HAP-1 (cell line): ENCODE results near the gene ADD1.

ENCODE experiments used
- DNase-seq, 2 experiments: peaks; one replicate each; pipeline ENCODE4 v3.0.0-alpha.2; 2016 to 2020; ENCODE audit warnings: low spot score in 2 of 2
- H3K27me3 ChIP-seq: fragments of 250-450 bp; sonication (Bioruptor Pico); 2 replicates; pipeline ENCODE4 v1.5.1; 2020; ENCODE audit warnings: low read depth, mild to moderate bottlenecking, moderate library complexity
- H3K36me3 ChIP-seq: fragments of 250-450 bp; sonication (Bioruptor Pico); replicated peaks from 2 replicates; pipeline ENCODE4 v1.5.1; 2020; ENCODE audit warnings: mild to moderate bottlenecking
- H3K4me1 ChIP-seq: fragments of 250-450 bp; sonication (Bioruptor Pico); 2 replicates; pipeline ENCODE4 v1.5.1; 2020; ENCODE audit warnings: mild to moderate bottlenecking
- H3K4me3 ChIP-seq: fragments of 250-450 bp; sonication (Bioruptor Pico); 2 replicates; pipeline ENCODE4 v1.5.1; 2020; ENCODE audit warnings: mild to moderate bottlenecking, moderate library complexity
- H3K9me3 ChIP-seq: fragments of 250-450 bp; sonication (Bioruptor Pico); 2 replicates; pipeline ENCODE4 v1.5.1; 2020; ENCODE audit warnings: mild to moderate bottlenecking, moderate library complexity
- in situ Hi-C: fragments of 300-500 bp; cut with MboI; formaldehyde crosslinking; loops from 3 replicates; pipeline ENCODE4 v1.14.3; 2020; ENCODE audit warnings: low sequenced_read_pairs, inconsistent platforms, mixed read lengths

The ADD1 gene

GRCh38 chr4:2802618-2803531 is 40.8 kb upstream of the ADD1 start:
- H3K4me1 ChIP-seq, result no peaks in the 10 kb centered on the region
- H3K36me3 ChIP-seq, result no peaks in the 10 kb centered on the region
- H3K27me3 ChIP-seq, result no peaks in the 10 kb centered on the region
- DNase-seq, result no peak
- H3K4me3 ChIP-seq, result no peak overlapping the region
- in situ Hi-C loops, result no loop called here
- H3K9me3 ChIP-seq, result no peaks in the 10 kb centered on the region

GRCh38 chr4:2803624-2804448 is 39.8 kb upstream of the ADD1 start:
- Histone ChIP-seq H3K9me3 (no peaks in the 10 kb centered on the region), H3K4me3 (no peak overlapping the region), H3K27me3 (no peaks in the 10 kb centered on the region), H3K4me1 (no peaks in the 10 kb centered on the region), H3K36me3 (no peaks in the 10 kb centered on the region)
- in situ Hi-C loops, result no loop called here
- DNase-seq, result no peak

- no peaks in the 10 kb centered on the region for H3K36me3 ChIP-seq
- H3K4me1 ChIP-seq, result no peaks in the 10 kb centered on the region
- H3K4me3 ChIP-seq, result no peak overlapping the region
- H3K9me3 ChIP-seq, result no peaks in the 10 kb centered on the region
- no peaks in the 10 kb centered on the region for H3K27me3 ChIP-seq
- DNase-seq, result no peak
- in situ Hi-C loops, result no loop called here
Measured at GRCh38 chr4:2804449-2804972, 39.1 kb upstream of the ADD1 start.

- in situ Hi-C loops, result no loop called here
- DNase-seq, result no peak
- no peak overlapping the region for H3K4me3 ChIP-seq
- no peaks in the 10 kb centered on the region for H3K27me3 ChIP-seq
- no peaks in the 10 kb centered on the region for H3K36me3 ChIP-seq
- H3K4me1 ChIP-seq, result no peaks in the 10 kb centered on the region
- no peaks in the 10 kb centered on the region for H3K9me3 ChIP-seq
Measured at GRCh38 chr4:2804973-2805501, 38.6 kb upstream of the ADD1 start.

GRCh38 chr4:2805712-2806389 is 37.8 kb upstream of the ADD1 start:
- H3K4me1 ChIP-seq, result no peaks in the 10 kb centered on the region
- in situ Hi-C loops, result no loop called here

GRCh38 chr4:2806390-2807355 is 37.0 kb upstream of the ADD1 start:
- no peaks in the 10 kb centered on the region for H3K4me1 ChIP-seq
- no peaks in the 10 kb centered on the region for H3K36me3 ChIP-seq
- in situ Hi-C loops, result no loop called here
- H3K4me3 ChIP-seq, result no peak overlapping the region
- DNase-seq, result no peak
- H3K27me3 ChIP-seq, result no peaks in the 10 kb centered on the region
- H3K9me3 ChIP-seq, result no peaks in the 10 kb centered on the region

More at GRCh38 chr4:2805712-2806389, 37.8 kb upstream of the ADD1 start:
- H3K27me3 ChIP-seq, result no peaks in the 10 kb centered on the region
- DNase-seq, result no peak
- H3K4me3 ChIP-seq, result no peak overlapping the region
- H3K36me3 ChIP-seq, result no peaks in the 10 kb centered on the region
- no peaks in the 10 kb centered on the region for H3K9me3 ChIP-seq

- H3K36me3 ChIP-seq, result no peaks in the 10 kb centered on the region
- H3K27me3 ChIP-seq, result no peaks in the 10 kb centered on the region
- in situ Hi-C loops, result no loop called here
- H3K4me3 ChIP-seq, result no peak overlapping the region
- peaks cover 4% of the 10 kb centered on the region; the same call in 1 of the 2 replicates for H3K4me1 ChIP-seq
- DNase-seq, result no peak
- no peaks in the 10 kb centered on the region for H3K9me3 ChIP-seq
Measured at GRCh38 chr4:2807571-2807970, 36.1 kb upstream of the ADD1 start.

GRCh38 chr4:2808001-2808400 is 35.6 kb upstream of the ADD1 start:
- in situ Hi-C loops, result no loop called here
- no peaks in the 10 kb centered on the region for H3K9me3 ChIP-seq
- DNase-seq, result no peak
- no peaks in the 10 kb centered on the region for H3K27me3 ChIP-seq
- peaks cover 7% of the 10 kb centered on the region for H3K4me1 ChIP-seq
- H3K4me3 ChIP-seq, result no peak overlapping the region
- H3K36me3 ChIP-seq, result no peaks in the 10 kb centered on the region

- H3K9me3 ChIP-seq, result no peaks in the 10 kb centered on the region
- no peaks in the 10 kb centered on the region for H3K27me3 ChIP-seq
- H3K4me3 ChIP-seq, result no peak overlapping the region
- in situ Hi-C loops, result no loop called here
- no peak for DNase-seq
- peaks cover 9% of the 10 kb centered on the region for H3K4me1 ChIP-seq
- H3K36me3 ChIP-seq, result no peaks in the 10 kb centered on the region
Measured at GRCh38 chr4:2809610-2810180, 33.9 kb upstream of the ADD1 start.

- Histone ChIP-seq H3K27me3 (no peaks in the 10 kb centered on the region), H3K9me3 (no peaks in the 10 kb centered on the region), H3K36me3 (no peaks in the 10 kb centered on the region), H3K4me1 (peaks cover 9% of the 10 kb centered on the region), H3K4me3 (no peak overlapping the region)
- in situ Hi-C loops, result no loop called here
- no peak for DNase-seq
Measured at GRCh38 chr4:2810388-2810787, 33.3 kb upstream of the ADD1 start.

GRCh38 chr4:2811830-2812611 is 31.6 kb upstream of the ADD1 start:
- peak in 1 of 2 experiments; percentile 39 for DNase-seq
- Histone ChIP-seq H3K27me3 (no peaks in the 10 kb centered on the region), H3K4me1 (peaks cover 9% of the 10 kb centered on the region), H3K36me3 (no peaks in the 10 kb centered on the region), H3K9me3 (no peaks in the 10 kb centered on the region), H3K4me3 (no peak overlapping the region)
- in situ Hi-C loops, result no loop called here
